Stimulated activated CD4-positive, alpha-beta T cell treated with anti-CD3 and anti-CD28 coated beads, Interleukin-1b, Interleukin-23, amount 100 ng/mL, for 1 hour (primary cell): ENCODE data around the gene SFSWAP.
"Not testable (repeated sequence)": the region's sequence is repeated elsewhere in the genome, so short reads cannot be mapped to it uniquely, and the experiment has no call there.

ENCODE experiments used
- DNase-seq, 2 donors: peaks; one replicate each; pipeline ENCODE4 v3.0.0-alpha.2; 2020; ENCODE audit warnings: low read depth in 2 of 2

SFSWAP gene

GRCh38 chr12:131710464-131711457 is at the start of gene SFSWAP:
TSS of gene SFSWAP (plus strand) at chr12:131711090. CDS start at chr12:131711230, 140 bp downstream.
- DNase-seq: peak; percentile 30 to 50

- not testable (repeated sequence) for DNase-seq
Observed at GRCh38 chr12:131661170-131661985, 49.5 kb upstream of the SFSWAP start.

GRCh38 chr12:131661986-131662288 is 49.0 kb upstream of the SFSWAP start:
- DNase-seq: not testable (repeated sequence)

- not testable (repeated sequence) for DNase-seq
Observed at GRCh38 chr12:131662346-131662745, 48.5 kb upstream of the SFSWAP start.

GRCh38 chr12:131665666-131666065 is 45.2 kb upstream of the SFSWAP start:
- DNase-seq: not testable (repeated sequence)

GRCh38 chr12:131666486-131666885 is 44.4 kb upstream of the SFSWAP start:
- not testable (repeated sequence) for DNase-seq

GRCh38 chr12:131666978-131667601 is 43.8 kb upstream of the SFSWAP start:
- DNase-seq: not testable (repeated sequence)

- no peak for DNase-seq
Observed at GRCh38 chr12:131671276-131671675, 39.6 kb upstream of the SFSWAP start.

GRCh38 chr12:131671871-131672270 is 39.0 kb upstream of the SFSWAP start:
- DNase-seq: no peak

GRCh38 chr12:131672311-131672940 is 38.5 kb upstream of the SFSWAP start:
- no peak for DNase-seq

GRCh38 chr12:131672941-131673887 is 37.7 kb upstream of the SFSWAP start:
- DNase-seq: no peak

GRCh38 chr12:131673888-131674257 is 37.0 kb upstream of the SFSWAP start:
- no peak for DNase-seq

GRCh38 chr12:131674373-131674772 is 36.5 kb upstream of the SFSWAP start:
- DNase-seq: no peak

- DNase-seq: no peak
Observed at GRCh38 chr12:131675126-131676080, 35.5 kb upstream of the SFSWAP start.

GRCh38 chr12:131676544-131676943 is 34.3 kb upstream of the SFSWAP start:
- no peak for DNase-seq

GRCh38 chr12:131677067-131677466 is 33.8 kb upstream of the SFSWAP start:
- not testable (repeated sequence) for DNase-seq

GRCh38 chr12:131677699-131678098 is 33.2 kb upstream of the SFSWAP start:
- DNase-seq: no peak

GRCh38 chr12:131678389-131679181 is 32.3 kb upstream of the SFSWAP start:
- not testable (repeated sequence) for DNase-seq
